Lower leg skin (tissue), 4 donors: ENCODE results near the gene ANKHD1. TPM values are rescaled to one million over a fixed set of nuclear protein-coding genes. Genes with fewer than 3 reads are reported as not detected.

Experiments
- DNase-seq, 2 donors: peaks; one replicate each; pipeline ENCODE4 v3.0.0-alpha.2; 2019; ENCODE audit warnings: low spot score in 2 of 2
- H3K4me3 ChIP-seq: fragments of 200-600 bp; sonication (generic); 2 replicates; pipeline ENCODE4 v1.5.1; 2017; ENCODE audit warnings: mild to moderate bottlenecking, low read depth; ENCODE audit not compliant: poor library complexity, severe bottlenecking
- POLR2A ChIP-seq, 2 donors: fragments of 450-650 bp; IDR thresholded peaks; one replicate each; pipeline ENCODE4 v1.6.1; 2016 to 2017; ENCODE audit warnings: antibody characterized with exemption in 2 of 2, mild to moderate bottlenecking in 1 of 2, moderate library complexity in 1 of 2
- WGBS, 2 donors: methylation state at CpG; one replicate each; pipeline ENCODE4 v1.1.5; 2018; 5-methylcytosine and 5-hydroxymethylcytosine counted together
- intact Hi-C: fragments of 100-400 bp; cut with DNase I; formaldehyde crosslinking; loops from one replicate; pipeline ENCODE4 v1.15.0; 2023; ENCODE audit warnings: low total_unique reads
- total RNA-seq, 4 donors: library from RNA; depleted of rRNA; stranded (reverse); fragments of >200 nt; gene quantifications; one replicate each; pipeline ENCODE4 v1.1.0, GENCODE V29; 2016
- TF ChIP-seq, protein P1 (sequence below), 3 donors: fragments of 450-650 bp; IDR thresholded peaks; one replicate each; pipeline ENCODE4 v1.5.1; 2016; ENCODE audit warnings: antibody characterized with exemption in 3 of 3, mild to moderate bottlenecking in 3 of 3, moderate library complexity in 2 of 3

ANKHD1 gene
- total RNA-seq, 4 donors from 2014 or later: 73.6 to 165 (median 101) TPM

- intact Hi-C loops: no loop called here
- WGBS, 2 donors: 89 to 93% methylated on average over 9 of the region's 9 CpGs
- TF ChIP-seq, protein P1, sequence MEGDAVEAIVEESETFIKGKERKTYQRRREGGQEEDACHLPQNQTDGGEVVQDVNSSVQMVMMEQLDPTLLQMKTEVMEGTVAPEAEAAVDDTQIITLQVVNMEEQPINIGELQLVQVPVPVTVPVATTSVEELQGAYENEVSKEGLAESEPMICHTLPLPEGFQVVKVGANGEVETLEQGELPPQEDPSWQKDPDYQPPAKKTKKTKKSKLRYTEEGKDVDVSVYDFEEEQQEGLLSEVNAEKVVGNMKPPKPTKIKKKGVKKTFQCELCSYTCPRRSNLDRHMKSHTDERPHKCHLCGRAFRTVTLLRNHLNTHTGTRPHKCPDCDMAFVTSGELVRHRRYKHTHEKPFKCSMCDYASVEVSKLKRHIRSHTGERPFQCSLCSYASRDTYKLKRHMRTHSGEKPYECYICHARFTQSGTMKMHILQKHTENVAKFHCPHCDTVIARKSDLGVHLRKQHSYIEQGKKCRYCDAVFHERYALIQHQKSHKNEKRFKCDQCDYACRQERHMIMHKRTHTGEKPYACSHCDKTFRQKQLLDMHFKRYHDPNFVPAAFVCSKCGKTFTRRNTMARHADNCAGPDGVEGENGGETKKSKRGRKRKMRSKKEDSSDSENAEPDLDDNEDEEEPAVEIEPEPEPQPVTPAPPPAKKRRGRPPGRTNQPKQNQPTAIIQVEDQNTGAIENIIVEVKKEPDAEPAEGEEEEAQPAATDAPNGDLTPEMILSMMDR (IDR thresholded peaks at IDR 0.05): no peak
- TF ChIP-seq POLR2A (IDR thresholded peaks at IDR 0.05): no peak
These were observed 156.9 kb downstream of the ANKHD1 start for GRCh38 chr5:140558542-140558941.

GRCh38 chr5:140560227-140560626, 158.6 kb downstream of the ANKHD1 start:
- 90 to 91% methylated on average over 10 of the region's 10 CpGs for WGBS, 2 donors
- no peak overlapping the region for H3K4me3 ChIP-seq
- TF ChIP-seq, protein P1 (IDR thresholded peaks at IDR 0.05): no peak
- no peak for TF ChIP-seq POLR2A (IDR thresholded peaks at IDR 0.05)
- intact Hi-C loops: loop anchor here (10.0 kb wide), 1 partner anchor 75 kb away; the partner anchor contains the start of genes CD14 and TMCO6
- no peak for DNase-seq

More at GRCh38 chr5:140558542-140558941, 156.9 kb downstream of the ANKHD1 start:
- no peak overlapping the region for H3K4me3 ChIP-seq
- no peak for DNase-seq

GRCh38 chr5:140561753-140562523, 160.3 kb downstream of the ANKHD1 start:
- intact Hi-C loops: loop anchor here (10.0 kb wide), 1 partner anchor 73 kb away; the partner anchor contains the start of genes CD14 and TMCO6
- 86 to 90% methylated on average over 6 to 10 of the region's 10 CpGs for WGBS, 2 donors
- H3K4me3 ChIP-seq: no peak overlapping the region
- TF ChIP-seq, protein P1 (IDR thresholded peaks at IDR 0.05): no peak
- TF ChIP-seq POLR2A (IDR thresholded peaks at IDR 0.05): no peak
- no peak for DNase-seq

DNA sequence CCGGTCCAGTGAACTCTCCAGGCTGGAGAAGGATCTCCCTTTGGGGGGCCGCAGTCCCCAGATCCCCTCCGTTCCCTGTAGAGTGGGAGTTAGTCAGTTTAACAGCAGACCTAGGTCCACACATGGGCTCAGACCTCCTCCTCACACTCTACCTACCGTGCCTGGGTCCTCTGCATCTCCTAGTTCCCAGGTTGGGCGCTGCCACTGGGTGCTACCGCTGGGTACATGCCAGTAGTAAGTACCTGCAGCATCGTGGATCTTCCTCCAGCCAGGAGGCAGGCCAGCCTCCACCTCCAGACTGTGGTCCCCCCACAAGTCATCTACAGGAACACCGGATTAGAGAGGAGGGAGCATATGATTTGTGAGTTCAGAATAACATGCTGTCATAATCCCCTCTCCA, 162.0 kb downstream of the ANKHD1 start:
- TF ChIP-seq, protein P1 (IDR thresholded peaks at IDR 0.05): no peak
- no peak for TF ChIP-seq POLR2A (IDR thresholded peaks at IDR 0.05)
- WGBS, 2 donors: 59 to 61% methylated on average over 8 of the region's 8 CpGs
- no peak for DNase-seq
- intact Hi-C loops: loop anchor here (10.0 kb wide), 1 partner anchor 71 kb away; the partner anchor contains the start of genes CD14 and TMCO6
- H3K4me3 ChIP-seq: peak overlapping the region; percentile 30

DNA sequence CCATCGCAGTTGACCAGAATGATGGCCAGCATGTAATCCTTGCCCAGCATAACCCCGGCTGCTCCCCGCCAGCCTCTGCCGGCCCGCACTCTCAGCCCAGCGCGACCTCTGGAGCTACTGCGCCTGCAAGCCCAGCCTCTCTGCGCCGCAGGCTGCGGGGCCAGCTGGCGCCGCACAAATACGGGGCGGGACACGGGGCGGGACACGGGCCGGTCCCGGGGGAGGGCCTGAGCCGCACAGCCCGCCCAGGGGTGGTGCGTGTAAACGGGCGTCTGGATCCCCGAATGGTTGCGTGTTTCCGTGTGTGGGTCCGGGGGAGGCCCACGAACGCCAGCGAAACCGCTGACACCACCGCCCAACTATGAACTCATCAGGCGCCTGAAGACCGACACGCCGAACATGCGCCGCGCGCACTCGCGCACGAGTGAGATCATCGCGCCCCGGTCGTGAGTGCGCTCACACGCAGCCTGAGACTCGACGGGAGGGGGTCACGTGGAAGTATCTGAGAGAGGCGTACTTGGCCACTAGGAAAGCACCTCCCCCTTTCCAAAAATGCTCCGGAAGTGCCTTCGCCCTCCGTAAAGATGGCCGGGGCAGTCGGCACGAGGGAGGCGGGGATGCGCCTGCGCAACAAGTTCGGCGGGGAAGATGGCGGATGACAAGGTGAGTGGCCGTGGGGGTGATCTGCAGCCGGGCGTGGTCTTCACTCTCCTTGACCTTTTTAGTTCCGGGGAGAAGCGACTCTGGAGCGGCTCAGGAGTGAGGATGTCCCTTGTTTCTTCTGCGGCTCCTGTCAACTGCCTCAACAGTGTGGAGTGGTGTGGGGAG, 162.8 kb downstream of the ANKHD1 start, which contains the start of the genes APBB3 and SLC35A4:
APBB3 (minus strand) TSS at position 403 of the 828 bp plus-strand sequence; CDS start at position 50, 353 bp downstream.
SLC35A4 (plus strand) TSS at position 633 of the 828 bp plus-strand sequence. CDS start 2,342 bp downstream, outside the sequence.
- intact Hi-C loops: loop anchor here (10.0 kb wide), 1 partner anchor 70 kb away; the partner anchor contains the start of genes CD14 and TMCO6
- WGBS, 2 donors: 0% methylated on average over 34 to 63 of the region's 74 CpGs
- TF ChIP-seq POLR2A (IDR thresholded peaks at IDR 0.05): peak in 1 of 2 donors; percentile 47
- TF ChIP-seq, protein P1 (IDR thresholded peaks at IDR 0.05): no peak
- H3K4me3 ChIP-seq: peak within 1 kb of the TSS; percentile 30
- DNase-seq: peak; percentile 98 to 99
